ENCODE measurements around the gene PLP2.

PLP2 gene

GRCh38 chrX:49209434-49210251 is 37.9 kb downstream of the PLP2 start:
- peak; percentile 71 for DNase-seq (ENCODE audit: low read depth, low spot score)

GRCh38 chrX:49210406-49210805 is 38.7 kb downstream of the PLP2 start:
- no peak for DNase-seq (ENCODE audit: low read depth, low spot score)

GRCh38 chrX:49211074-49211473 is 39.4 kb downstream of the PLP2 start:
- DNase-seq (ENCODE audit: low read depth, low spot score), result no peak

- no peak for DNase-seq (ENCODE audit: low read depth, low spot score)
Measured at GRCh38 chrX:49212209-49212608, 40.5 kb downstream of the PLP2 start.

- DNase-seq (ENCODE audit: low read depth, low spot score), result no peak
Measured at GRCh38 chrX:49212861-49213260, 41.2 kb downstream of the PLP2 start.

- DNase-seq (ENCODE audit: low read depth, low spot score), result no peak
Measured at GRCh38 chrX:49214416-49214815, 42.7 kb downstream of the PLP2 start.

- DNase-seq (ENCODE audit: low read depth, low spot score), result no peak
Measured at GRCh38 chrX:49214996-49215526, 43.4 kb downstream of the PLP2 start.

GRCh38 chrX:49220100-49220499 is 48.4 kb downstream of the PLP2 start:
- DNase-seq (ENCODE audit: low read depth, low spot score), result no peak

- no peak for DNase-seq (ENCODE audit: low read depth, low spot score)
Measured at GRCh38 chrX:49221868-49222267, 50.2 kb downstream of the PLP2 start.

All from ELF-1 (cell line).